ENCODE measurements around the gene SLIT1.

DNA sequence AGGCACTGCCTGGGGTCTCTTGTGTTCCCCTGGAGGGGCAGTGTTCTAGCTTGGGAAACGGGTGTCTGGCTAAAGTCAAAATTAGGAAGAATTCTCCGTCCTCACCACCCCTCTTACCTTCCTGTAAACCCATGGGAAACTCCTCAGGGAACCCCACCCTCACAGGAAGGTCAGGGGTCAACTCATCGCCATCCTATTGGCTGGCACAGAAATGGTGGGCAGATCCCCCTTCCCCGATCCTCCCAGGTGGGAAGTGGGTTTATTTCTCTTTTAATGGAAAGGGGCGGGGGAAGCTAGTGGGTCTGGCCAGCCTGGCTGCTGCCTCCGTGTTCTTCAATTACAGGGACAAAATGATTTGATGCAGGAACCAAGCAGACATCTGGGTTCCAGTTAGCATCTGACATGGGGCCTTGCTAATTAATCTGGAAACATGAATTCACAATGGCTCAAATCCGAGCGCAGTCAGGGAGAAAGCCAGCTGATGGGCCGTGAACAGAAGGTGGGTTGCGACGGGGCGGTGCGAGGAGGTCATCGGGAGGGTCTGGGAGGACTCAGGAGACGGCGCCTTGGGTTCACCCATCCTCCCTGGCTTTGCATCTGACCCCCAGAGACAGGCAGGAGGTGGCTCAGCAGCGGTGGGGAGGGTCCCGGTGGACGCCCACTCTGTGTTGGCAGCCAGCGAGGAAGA, 66.6 kb downstream of the SLIT1 start:
- TF ChIP-seq, protein P1, sequence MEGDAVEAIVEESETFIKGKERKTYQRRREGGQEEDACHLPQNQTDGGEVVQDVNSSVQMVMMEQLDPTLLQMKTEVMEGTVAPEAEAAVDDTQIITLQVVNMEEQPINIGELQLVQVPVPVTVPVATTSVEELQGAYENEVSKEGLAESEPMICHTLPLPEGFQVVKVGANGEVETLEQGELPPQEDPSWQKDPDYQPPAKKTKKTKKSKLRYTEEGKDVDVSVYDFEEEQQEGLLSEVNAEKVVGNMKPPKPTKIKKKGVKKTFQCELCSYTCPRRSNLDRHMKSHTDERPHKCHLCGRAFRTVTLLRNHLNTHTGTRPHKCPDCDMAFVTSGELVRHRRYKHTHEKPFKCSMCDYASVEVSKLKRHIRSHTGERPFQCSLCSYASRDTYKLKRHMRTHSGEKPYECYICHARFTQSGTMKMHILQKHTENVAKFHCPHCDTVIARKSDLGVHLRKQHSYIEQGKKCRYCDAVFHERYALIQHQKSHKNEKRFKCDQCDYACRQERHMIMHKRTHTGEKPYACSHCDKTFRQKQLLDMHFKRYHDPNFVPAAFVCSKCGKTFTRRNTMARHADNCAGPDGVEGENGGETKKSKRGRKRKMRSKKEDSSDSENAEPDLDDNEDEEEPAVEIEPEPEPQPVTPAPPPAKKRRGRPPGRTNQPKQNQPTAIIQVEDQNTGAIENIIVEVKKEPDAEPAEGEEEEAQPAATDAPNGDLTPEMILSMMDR (IDR thresholded peaks at IDR 0.05; ENCODE audit: low read length): no peak
- TF ChIP-seq EZH2 (IDR thresholded peaks at IDR 0.05; ENCODE audit: borderline replicate concordance, low read length): no peak
